ENCODE measurements around the gene GPT2.

- no peak for TF ChIP-seq POLR2AphosphoS5 (IDR thresholded peaks at IDR 0.05)
- no peak for TF ChIP-seq CTCF (IDR thresholded peaks at IDR 0.05)
Observed at GRCh38 chr16:46916980-46917379, 32.8 kb downstream of the GPT2 start.
